ENCODE measurements around the gene BMP8B. TPM values are rescaled to one million over a fixed set of nuclear protein-coding genes. Genes with fewer than 3 reads are reported as not detected.

Gene BMP8B
- total RNA-seq, 1 donor from 2014 or later = 1.0 TPM

GRCh38 chr1:39729030-39729429 lies 59.6 kb downstream of the BMP8B start:
- no peak overlapping the region for H3K27ac ChIP-seq (ENCODE audit: low read depth, low read length)
- peaks cover 3 to 14% (median 7%) of the 10 kb centered on the region in 3 donors for H3K4me1 ChIP-seq (ENCODE audit: control insufficient read depth in 3 of 3, insufficient read depth in 3 of 3, low read length in 3 of 3)
- no peak overlapping the region for H3K4me3 ChIP-seq (ENCODE audit: low read length in 3 of 3)
- no peaks in the 10 kb centered on the region for H3K9me3 ChIP-seq (ENCODE audit: control insufficient read depth in 3 of 3, low read length in 3 of 3)
- no peaks in the 10 kb centered on the region for H3K36me3 ChIP-seq (ENCODE audit: control insufficient read depth in 3 of 3, insufficient read depth in 3 of 3, low read length in 3 of 3)
- no peak overlapping the region for H3K9ac ChIP-seq (ENCODE audit: low read depth in 1 of 3, low read length in 3 of 3)
- peaks cover 9 to 20% (median 18%) of the 10 kb centered on the region in 3 donors for H3K27me3 ChIP-seq (ENCODE audit: control insufficient read depth in 3 of 3, insufficient read depth in 3 of 3, low read length in 3 of 3)

GRCh38 chr1:39727932-39728317 lies 60.7 kb downstream of the BMP8B start:
- peaks cover 9 to 18% (median 15%) of the 10 kb centered on the region in 3 donors for H3K27me3 ChIP-seq (ENCODE audit: control insufficient read depth in 3 of 3, insufficient read depth in 3 of 3, low read length in 3 of 3)
- no peak overlapping the region for H3K27ac ChIP-seq (ENCODE audit: low read depth, low read length)
- no peak overlapping the region for H3K4me3 ChIP-seq (ENCODE audit: low read length in 3 of 3)
- peaks cover 0 to 4% (median 1%) of the 10 kb centered on the region in 3 donors for H3K4me1 ChIP-seq (ENCODE audit: control insufficient read depth in 3 of 3, insufficient read depth in 3 of 3, low read length in 3 of 3)
- no peak overlapping the region for H3K9ac ChIP-seq (ENCODE audit: low read depth in 1 of 3, low read length in 3 of 3)
- no peaks in the 10 kb centered on the region for H3K9me3 ChIP-seq (ENCODE audit: control insufficient read depth in 3 of 3, low read length in 3 of 3)
- no peaks in the 10 kb centered on the region for H3K36me3 ChIP-seq (ENCODE audit: control insufficient read depth in 3 of 3, insufficient read depth in 3 of 3, low read length in 3 of 3)

- H3K9ac ChIP-seq (ENCODE audit: low read depth in 1 of 3, low read length in 3 of 3) = no peak overlapping the region
- no peaks in the 10 kb centered on the region for H3K36me3 ChIP-seq (ENCODE audit: control insufficient read depth in 3 of 3, insufficient read depth in 3 of 3, low read length in 3 of 3)
- no peak overlapping the region for H3K27ac ChIP-seq (ENCODE audit: low read depth, low read length)
- H3K4me1 ChIP-seq (ENCODE audit: control insufficient read depth in 3 of 3, insufficient read depth in 3 of 3, low read length in 3 of 3) = no peaks in the 10 kb centered on the region
- no peak overlapping the region for H3K4me3 ChIP-seq (ENCODE audit: low read length in 3 of 3)
- H3K9me3 ChIP-seq (ENCODE audit: control insufficient read depth in 3 of 3, low read length in 3 of 3) = no peaks in the 10 kb centered on the region
- H3K27me3 ChIP-seq (ENCODE audit: control insufficient read depth in 3 of 3, insufficient read depth in 3 of 3, low read length in 3 of 3) = peaks cover 9 to 18% (median 13%) of the 10 kb centered on the region in 3 donors
These were observed 61.3 kb downstream of the BMP8B start for GRCh38 chr1:39727221-39727931.

DNA sequence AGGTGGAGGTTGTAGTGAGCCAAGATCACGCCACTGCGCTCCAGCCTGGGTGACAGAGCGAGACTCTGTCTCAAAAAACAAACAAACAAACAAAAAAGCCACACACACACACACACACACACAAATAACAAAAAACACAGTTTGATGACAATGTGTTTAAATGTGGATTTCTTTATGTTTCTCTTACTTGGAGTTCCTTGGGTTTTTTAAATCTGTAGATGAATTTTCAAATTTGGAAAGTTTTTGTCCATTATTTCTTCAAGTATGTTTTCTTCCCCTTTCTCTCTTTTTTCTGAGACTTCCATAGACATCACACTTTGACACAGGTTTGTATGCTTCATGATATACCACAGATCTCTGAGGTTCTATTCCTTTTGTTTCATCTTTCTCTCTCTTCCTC lies 62.1 kb downstream of the BMP8B start:
- Histone ChIP-seq H3K9me3 (ENCODE audit: control insufficient read depth in 3 of 3, low read length in 3 of 3) (no peaks in the 10 kb centered on the region), H3K4me3 (ENCODE audit: low read length in 3 of 3) (no peak overlapping the region), H3K27ac (ENCODE audit: low read depth, low read length) (no peak overlapping the region), H3K9ac (ENCODE audit: low read depth in 1 of 3, low read length in 3 of 3) (no peak overlapping the region), H3K4me1 (ENCODE audit: control insufficient read depth in 3 of 3, insufficient read depth in 3 of 3, low read length in 3 of 3) (no peaks in the 10 kb centered on the region), H3K36me3 (ENCODE audit: control insufficient read depth in 3 of 3, insufficient read depth in 3 of 3, low read length in 3 of 3) (no peaks in the 10 kb centered on the region), H3K27me3 (ENCODE audit: control insufficient read depth in 3 of 3, insufficient read depth in 3 of 3, low read length in 3 of 3) (peaks cover 9 to 17% (median 13%) of the 10 kb centered on the region in 3 donors)

DNA sequence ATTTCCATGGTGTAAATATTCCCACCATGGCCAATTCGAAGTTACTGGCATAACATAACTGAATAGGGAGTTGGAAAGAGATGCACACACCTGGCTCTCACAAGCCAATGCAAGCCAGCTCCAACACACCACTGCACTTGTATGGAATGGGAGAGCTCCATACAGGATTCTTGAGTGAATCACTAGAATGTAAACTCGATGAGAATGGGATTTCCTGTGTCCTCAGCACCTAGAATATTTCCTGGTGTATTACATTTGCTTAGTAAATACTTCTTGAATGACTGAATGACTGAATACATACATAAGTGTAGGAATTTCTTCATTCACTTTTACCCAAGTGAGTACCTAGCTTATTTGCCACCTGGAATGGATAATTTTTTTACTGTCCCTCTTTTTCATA lies 66.2 kb downstream of the BMP8B start:
- H3K4me1 ChIP-seq (ENCODE audit: control insufficient read depth in 3 of 3, insufficient read depth in 3 of 3, low read length in 3 of 3) = peaks cover 0 to 3% (median 0%) of the 10 kb centered on the region in 3 donors
- no peak overlapping the region for H3K27ac ChIP-seq (ENCODE audit: low read depth, low read length)
- H3K4me3 ChIP-seq (ENCODE audit: low read length in 3 of 3) = no peak overlapping the region
- H3K9me3 ChIP-seq (ENCODE audit: control insufficient read depth in 3 of 3, low read length in 3 of 3) = no peaks in the 10 kb centered on the region
- peaks cover 2 to 7% (median 2%) of the 10 kb centered on the region in 3 donors for H3K27me3 ChIP-seq (ENCODE audit: control insufficient read depth in 3 of 3, insufficient read depth in 3 of 3, low read length in 3 of 3)
- no peaks in the 10 kb centered on the region for H3K36me3 ChIP-seq (ENCODE audit: control insufficient read depth in 3 of 3, insufficient read depth in 3 of 3, low read length in 3 of 3)
- H3K9ac ChIP-seq (ENCODE audit: low read depth in 1 of 3, low read length in 3 of 3) = no peak overlapping the region

DNA sequence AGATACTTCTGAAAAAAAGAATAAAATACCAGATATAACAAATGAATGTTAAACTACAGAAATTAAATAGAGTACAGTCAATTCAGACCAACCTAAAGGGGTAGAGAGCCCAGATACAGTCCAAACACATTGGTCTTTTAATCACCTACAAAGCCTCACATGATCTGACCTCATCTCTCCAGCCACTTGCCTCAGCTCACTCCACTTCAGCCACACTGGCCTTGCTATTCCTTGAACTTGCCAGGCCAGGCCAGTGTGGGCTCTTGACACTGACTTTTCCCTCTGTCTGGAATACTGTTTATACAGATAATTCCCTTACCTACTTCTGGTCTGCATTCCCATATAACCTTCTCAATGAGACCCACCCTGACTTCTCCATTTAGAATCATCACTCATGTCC lies 67.0 kb downstream of the BMP8B start:
- H3K9ac ChIP-seq (ENCODE audit: low read depth in 1 of 3, low read length in 3 of 3) = no peak overlapping the region
- H3K4me1 ChIP-seq (ENCODE audit: control insufficient read depth in 3 of 3, insufficient read depth in 3 of 3, low read length in 3 of 3) = peaks cover 0 to 3% (median 0%) of the 10 kb centered on the region in 3 donors
- H3K9me3 ChIP-seq (ENCODE audit: control insufficient read depth in 3 of 3, low read length in 3 of 3) = no peaks in the 10 kb centered on the region
- no peaks in the 10 kb centered on the region for H3K36me3 ChIP-seq (ENCODE audit: control insufficient read depth in 3 of 3, insufficient read depth in 3 of 3, low read length in 3 of 3)
- no peak overlapping the region for H3K27ac ChIP-seq (ENCODE audit: low read depth, low read length)
- peaks cover 0 to 6% (median 0%) of the 10 kb centered on the region in 3 donors for H3K27me3 ChIP-seq (ENCODE audit: control insufficient read depth in 3 of 3, insufficient read depth in 3 of 3, low read length in 3 of 3)
- no peak overlapping the region for H3K4me3 ChIP-seq (ENCODE audit: low read length in 3 of 3)

GRCh38 chr1:39720094-39720999 lies 68.3 kb downstream of the BMP8B start:
- no peaks in the 10 kb centered on the region for H3K9me3 ChIP-seq (ENCODE audit: control insufficient read depth in 3 of 3, low read length in 3 of 3)
- peaks cover 0 to 6% (median 0%) of the 10 kb centered on the region in 3 donors for H3K27me3 ChIP-seq (ENCODE audit: control insufficient read depth in 3 of 3, insufficient read depth in 3 of 3, low read length in 3 of 3)
- no peaks in the 10 kb centered on the region for H3K36me3 ChIP-seq (ENCODE audit: control insufficient read depth in 3 of 3, insufficient read depth in 3 of 3, low read length in 3 of 3)
- H3K27ac ChIP-seq (ENCODE audit: low read depth, low read length) = no peak overlapping the region
- no peak overlapping the region for H3K9ac ChIP-seq (ENCODE audit: low read depth in 1 of 3, low read length in 3 of 3)
- H3K4me3 ChIP-seq (ENCODE audit: low read length in 3 of 3) = no peak overlapping the region
- H3K4me1 ChIP-seq (ENCODE audit: control insufficient read depth in 3 of 3, insufficient read depth in 3 of 3, low read length in 3 of 3) = peaks cover 0 to 3% (median 0%) of the 10 kb centered on the region in 3 donors

DNA sequence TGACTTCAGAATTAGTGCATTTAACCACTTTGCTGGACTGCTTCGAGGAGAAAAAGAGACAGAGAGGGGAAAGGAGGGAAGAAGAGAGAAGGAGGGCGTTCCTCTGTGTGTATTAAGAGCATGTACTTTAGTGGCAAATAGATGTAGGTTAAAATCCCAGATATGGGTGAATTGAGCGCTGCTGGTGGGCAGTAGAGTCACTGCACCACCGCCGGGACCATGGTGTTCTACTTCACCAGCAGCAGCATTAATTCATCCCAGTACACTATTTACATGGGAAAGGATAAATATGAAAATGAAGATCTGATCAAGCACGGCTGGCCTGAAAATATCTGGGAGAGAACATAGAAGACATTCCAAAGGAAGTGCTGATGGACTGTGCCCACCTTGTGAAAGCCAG lies 70.9 kb downstream of the BMP8B start:
- no peaks in the 10 kb centered on the region for H3K36me3 ChIP-seq (ENCODE audit: control insufficient read depth in 3 of 3, insufficient read depth in 3 of 3, low read length in 3 of 3)
- peaks cover 0 to 3% (median 0%) of the 10 kb centered on the region in 3 donors for H3K4me1 ChIP-seq (ENCODE audit: control insufficient read depth in 3 of 3, insufficient read depth in 3 of 3, low read length in 3 of 3)
- H3K9ac ChIP-seq (ENCODE audit: low read depth in 1 of 3, low read length in 3 of 3) = no peak overlapping the region
- H3K4me3 ChIP-seq (ENCODE audit: low read length in 3 of 3) = no peak overlapping the region
- peaks cover 0 to 12% (median 0%) of the 10 kb centered on the region in 3 donors for H3K27me3 ChIP-seq (ENCODE audit: control insufficient read depth in 3 of 3, insufficient read depth in 3 of 3, low read length in 3 of 3)
- no peaks in the 10 kb centered on the region for H3K9me3 ChIP-seq (ENCODE audit: control insufficient read depth in 3 of 3, low read length in 3 of 3)
- no peak overlapping the region for H3K27ac ChIP-seq (ENCODE audit: low read depth, low read length)

DNA sequence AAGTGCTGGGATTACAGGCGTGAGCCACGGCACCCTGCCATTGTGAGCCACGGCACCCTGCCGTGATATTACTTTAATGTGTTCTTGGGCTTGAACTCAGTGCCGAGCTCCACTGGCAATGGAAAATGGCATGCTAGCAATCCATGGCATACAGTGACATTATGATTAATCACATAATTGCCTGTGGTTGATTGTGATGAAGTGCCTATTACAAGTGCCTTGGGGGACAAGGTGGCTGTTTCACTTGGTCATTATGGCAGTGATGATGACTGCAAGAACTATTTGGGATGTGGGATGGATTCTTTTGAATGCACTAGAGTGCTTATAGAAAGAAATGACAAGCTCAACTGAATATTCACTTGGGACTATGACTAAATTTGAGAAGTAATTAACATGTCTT lies 75.1 kb downstream of the BMP8B start:
- Histone ChIP-seq H3K27ac (ENCODE audit: low read depth, low read length) (no peak overlapping the region), H3K36me3 (ENCODE audit: control insufficient read depth in 3 of 3, insufficient read depth in 3 of 3, low read length in 3 of 3) (no peaks in the 10 kb centered on the region), H3K9ac (ENCODE audit: low read depth in 1 of 3, low read length in 3 of 3) (no peak overlapping the region), H3K27me3 (ENCODE audit: control insufficient read depth in 3 of 3, insufficient read depth in 3 of 3, low read length in 3 of 3) (peaks cover 0 to 12% (median 0%) of the 10 kb centered on the region in 3 donors), H3K4me1 (ENCODE audit: control insufficient read depth in 3 of 3, insufficient read depth in 3 of 3, low read length in 3 of 3) (no peaks in the 10 kb centered on the region), H3K4me3 (ENCODE audit: low read length in 3 of 3) (no peak overlapping the region), H3K9me3 (ENCODE audit: control insufficient read depth in 3 of 3, low read length in 3 of 3) (no peaks in the 10 kb centered on the region)

DNA sequence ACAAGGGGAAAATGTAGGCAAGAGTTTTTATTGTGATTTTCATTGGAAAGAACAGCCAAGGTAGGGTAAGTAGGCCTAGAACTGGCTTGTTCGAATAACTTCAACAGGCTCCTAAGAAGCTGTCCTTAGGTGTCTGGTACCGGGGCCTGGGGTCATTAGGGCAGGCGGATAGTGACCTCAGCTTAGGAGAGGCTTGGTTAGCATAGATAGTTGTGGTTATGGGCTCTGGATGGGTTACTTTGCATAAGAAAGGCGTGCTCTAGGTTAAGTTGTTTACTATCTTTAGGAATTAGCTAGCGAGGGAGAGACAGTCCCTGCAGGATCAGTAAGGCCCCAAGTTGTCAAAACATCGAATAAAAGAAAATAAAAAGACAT lies 76.7 kb downstream of the BMP8B start:
- H3K27me3 ChIP-seq (ENCODE audit: control insufficient read depth in 3 of 3, insufficient read depth in 3 of 3, low read length in 3 of 3) = peaks cover 0 to 9% (median 0%) of the 10 kb centered on the region in 3 donors
- no peak overlapping the region for H3K4me3 ChIP-seq (ENCODE audit: low read length in 3 of 3)
- H3K4me1 ChIP-seq (ENCODE audit: control insufficient read depth in 3 of 3, insufficient read depth in 3 of 3, low read length in 3 of 3) = no peaks in the 10 kb centered on the region
- no peak overlapping the region for H3K27ac ChIP-seq (ENCODE audit: low read depth, low read length)
- no peak overlapping the region for H3K9ac ChIP-seq (ENCODE audit: low read depth in 1 of 3, low read length in 3 of 3)
- no peaks in the 10 kb centered on the region for H3K9me3 ChIP-seq (ENCODE audit: control insufficient read depth in 3 of 3, low read length in 3 of 3)
- no peaks in the 10 kb centered on the region for H3K36me3 ChIP-seq (ENCODE audit: control insufficient read depth in 3 of 3, insufficient read depth in 3 of 3, low read length in 3 of 3)

All from skeletal muscle tissue (tissue), 4 donors.